Body of pancreas (tissue), 4 donors: ENCODE measurements around the gene AMZ2.
"Not testable (repeated sequence)": the region's sequence is repeated elsewhere in the genome, so short reads cannot be mapped to it uniquely, and the experiment has no call there.

ENCODE experiments used
- CTCF ChIP-seq, 7 experiments: fragments of 450-650 bp in 4 of 7; fragments of 200-600 bp in 3 of 7; sonication (generic) in 3 of 7; IDR thresholded peaks; one replicate each; pipeline ENCODE4 v1.5.1; 2016 to 2019; ENCODE audit warnings: antibody characterized with exemption in 7 of 7
- POLR2A ChIP-seq, 3 donors: fragments of 450-650 bp; IDR thresholded peaks; one replicate each; pipeline ENCODE4 v1.6.1; 2016; ENCODE audit warnings: antibody characterized with exemption in 3 of 3, mild to moderate bottlenecking in 2 of 3

GRCh38 chr17:68232741-68233140 lies 15.1 kb upstream of the AMZ2 start:
- TF ChIP-seq CTCF, POLR2A (IDR thresholded peaks at IDR 0.05): not testable (repeated sequence)
